A549 (cell line): ENCODE data around the gene CCDC57. TPM values are rescaled to one million over a fixed set of nuclear protein-coding genes. Genes with fewer than 3 reads are reported as not detected.

Experiments used
- ATAC-seq, 2 experiments: fragments of 200-7000 bp in 1 of 2; fragments of >200 bp in 1 of 2; cut with Nextera tagmentation in 1 of 2; cut with Tn5 transposase in 1 of 2; 3 replicates each; pipeline versions ENCODE4 v1.8.0 to v1.9.1; 2018 to 2020; ENCODE audit warnings: mild to moderate bottlenecking in 1 of 2, moderate library complexity in 1 of 2
- CTCF ChIA-PET: fragments of 300-600 bp; sonication (Branson Sonifier 250); formaldehyde crosslinking; extraction: SDS; loops from one replicate; lab custom pipeline; 2021; ENCODE audit warnings: antibody characterized with exemption, inconsistent platforms; lab: Yijun Ruan, JAX
- POLR2A ChIA-PET: fragments of 350-600 bp; formaldehyde crosslinking; extraction: SDS; loops from one replicate; lab custom pipeline; 2021; ENCODE audit warnings: antibody characterized with exemption, inconsistent platforms; lab: Yijun Ruan, JAX
- DNase-seq, 2 experiments: peaks; one replicate each; pipeline versions ENCODE4 v3.0.0 to v3.0.0-alpha.2; 2011 to 2016; ENCODE audit warnings: low read depth in 1 of 2, low spot score in 1 of 2
- FAIRE-seq: peaks from 2 replicates; lab custom pipeline; 2011; peaks lifted over from hg19 to GRCh38; lab: Jason Lieb, UNC
- H3K27ac ChIP-seq, 2 experiments: fragments of >200 bp; sonication (Bioruptor Twin); formaldehyde crosslinking; 3 replicates each; pipeline ENCODE4 v1.5.1; 2016 to 2017
- H3K4me1 ChIP-seq: fragments of >200 bp; sonication (Bioruptor Twin); formaldehyde crosslinking; 3 replicates; pipeline ENCODE4 v1.6.1; 2016
- H3K4me2 ChIP-seq: fragments of >200 bp; sonication (Bioruptor Twin); formaldehyde crosslinking; 3 replicates; pipeline ENCODE4 v1.6.1; 2016
- H3K4me3 ChIP-seq: fragments of >200 bp; sonication (Bioruptor Twin); formaldehyde crosslinking; 3 replicates; pipeline ENCODE4 v1.5.1; 2016
- H3K9me3 ChIP-seq: fragments of >200 bp; sonication (Bioruptor Twin); formaldehyde crosslinking; 3 replicates; pipeline ENCODE4 v1.6.1; 2016
- ATOH8 ChIP-seq: fragments of 250-450 bp; sonication (Bioruptor Pico); IDR thresholded peaks from 2 replicates; pipeline ENCODE4 v1.5.0; 2020; ENCODE audit warnings: low read depth, mild to moderate bottlenecking, moderate library complexity
- CBX8 ChIP-seq: fragments of 200-600 bp; sonication (generic); IDR thresholded peaks from 2 replicates; pipeline ENCODE4 v1.6.1; 2016
- CHD2 ChIP-seq: fragments of 150-350 bp; IDR thresholded peaks from 2 replicates; pipeline ENCODE4 v1.6.1; 2014; ENCODE audit warnings: low read length; ENCODE audit not compliant: partially characterized antibody
- CHD4 ChIP-seq: fragments of 200-600 bp; sonication (generic); IDR thresholded peaks from 2 replicates; pipeline ENCODE4 v1.6.1; 2016; ENCODE audit warnings: antibody characterized with exemption, mild to moderate bottlenecking, borderline replicate concordance
- CTCF ChIP-seq: fragments of >200 bp; sonication (Bioruptor Twin); formaldehyde crosslinking; IDR thresholded peaks from 3 replicates; pipeline ENCODE4 v1.5.1; 2016
- E2F6 ChIP-seq: IDR thresholded peaks from 2 replicates; pipeline ENCODE4 v1.6.1; 2012; ENCODE audit warnings: low read depth, borderline replicate concordance
- ELK1 ChIP-seq: fragments of 150-350 bp; IDR thresholded peaks from 2 replicates; pipeline ENCODE4 v1.6.1; 2014; ENCODE audit warnings: low read depth, mild to moderate bottlenecking, low read length
- FOXS1 ChIP-seq: fragments of 250-450 bp; sonication (Bioruptor Pico); IDR thresholded peaks from 2 replicates; pipeline ENCODE4 v1.5.0; 2020; ENCODE audit warnings: mild to moderate bottlenecking, moderate library complexity
- HES2 ChIP-seq: fragments of >200 bp; sonication (Bioruptor Twin); formaldehyde crosslinking; IDR thresholded peaks from 2 replicates; pipeline ENCODE4 v1.6.1; 2016
- HEYL ChIP-seq: fragments of 250-450 bp; sonication (Bioruptor Pico); IDR thresholded peaks from 2 replicates; pipeline ENCODE4 v1.8.0; 2021; ENCODE audit warnings: mild to moderate bottlenecking, moderate library complexity
- JUN ChIP-seq, 2 experiments: fragments of >200 bp; sonication (Bioruptor Twin); formaldehyde crosslinking; IDR thresholded peaks; 2 replicates in 1 of 2; 3 replicates in 1 of 2; pipeline ENCODE4 v1.6.1; 2016 to 2017
- JUNB ChIP-seq: fragments of >200 bp; sonication (Bioruptor Twin); formaldehyde crosslinking; IDR thresholded peaks from 2 replicates; pipeline ENCODE4 v1.6.1; 2016
- MAFK ChIP-seq: fragments of 450-650 bp; IDR thresholded peaks from 2 replicates; pipeline ENCODE4 v1.6.1; 2014; ENCODE audit not compliant: partially characterized antibody
- MAZ ChIP-seq: fragments of 150-350 bp; IDR thresholded peaks from 2 replicates; pipeline ENCODE4 v1.6.1; 2014; ENCODE audit warnings: antibody characterized with exemption, low read depth, low read length, borderline replicate concordance
- MYC ChIP-seq: IDR thresholded peaks from 2 replicates; pipeline ENCODE4 v1.6.1; 2012; ENCODE audit warnings: mild to moderate bottlenecking, inconsistent platforms, low read length, improper control_type of control experiment, borderline replicate concordance
- NR3C1 ChIP-seq: fragments of >200 bp; sonication (Bioruptor Twin); formaldehyde crosslinking; IDR thresholded peaks from 3 replicates; pipeline ENCODE4 v1.6.1; 2017
- POLR2A ChIP-seq: IDR thresholded peaks from 2 replicates; pipeline ENCODE4 v1.6.1; 2012; ENCODE audit warnings: mild to moderate bottlenecking, low read length
- POLR2AphosphoS2 ChIP-seq: conservative IDR thresholded peaks from 2 replicates; pipeline ENCODE4 v1.6.1; 2012; ENCODE audit warnings: low read length, improper control_type of control experiment, inconsistent platforms
- REST ChIP-seq: fragments of 200-600 bp; sonication (generic); IDR thresholded peaks from 2 replicates; pipeline ENCODE4 v1.6.1; 2016; ENCODE audit warnings: antibody characterized with exemption, mild to moderate bottlenecking, moderate library complexity
- SMC3 ChIP-seq: fragments of >200 bp; sonication (Bioruptor Twin); formaldehyde crosslinking; IDR thresholded peaks from 3 replicates; pipeline ENCODE4 v1.6.1; 2018; ENCODE audit warnings: inconsistent platforms
- TFCP2L1 ChIP-seq: fragments of 250-450 bp; sonication (Bioruptor Pico); IDR thresholded peaks from 2 replicates; pipeline ENCODE4 v1.5.0; 2021; ENCODE audit warnings: mild to moderate bottlenecking
- TP53 ChIP-seq: fragments of 250-450 bp; sonication (Bioruptor Pico); IDR thresholded peaks from 2 replicates; pipeline ENCODE4 v1.5.0; 2021; ENCODE audit warnings: mild to moderate bottlenecking, moderate library complexity
- WGBS: methylation state at CpG from one replicate; pipeline ENCODE4 v1.1.6; 2017; ENCODE audit errors: missing lambda C conversion rate; 5-methylcytosine and 5-hydroxymethylcytosine counted together
- polyA plus RNA-seq, 4 experiments: library from polyadenylated mRNA; depleted of rRNA in 3 of 4; stranded (reverse); fragments of >200 nt; fragmentation: RNase III in 1 of 4; extraction: RNeasy Plus Mini Kit Qiagen cat#74134 plus additional on column Dnase treatment in 1 of 4; gene quantifications; 2 replicates in 3 of 4; 3 replicates in 1 of 4; pipeline ENCODE4 v1.2.3, GENCODE V29; 2011 to 2017

The CCDC57 gene
- polyA plus RNA-seq, 2 of the 4 experiments (the other 2 are of a cell fraction): 18.2 to 18.5 TPM

- TF ChIP-seq CTCF: no peak
Measured at GRCh38 chr17:82217530-82218204, 5.0 kb upstream of the CCDC57 start (continued).

- ATAC-seq (peak in 1 of 2 experiments; percentile 1; a peak in 2 of 6 replicates), DNase-seq (no peak), FAIRE-seq (no peak)
- Histone ChIP-seq H3K27ac (peak overlapping the region; percentile 96), H3K4me3 (no peak overlapping the region), H3K4me2 (peak overlapping the region; percentile 63), H3K9me3 (no peaks in the 10 kb centered on the region), H3K4me1 (peaks cover 57% of the 10 kb centered on the region)
- CTCF ChIA-PET: interaction anchor here (1.5 to 4.8 kb wide), 3 partner anchors 9 to 19 kb away, joined by 3 to 38 read pairs (median 25); no protein-coding TSS in a partner anchor
- TF ChIP-seq MAZ (no peak), TFCP2L1 (CRISPR knock-in tag) (0 out of 2 replicates have a peak, but pooled peaks have one; percentile 16), CHD2 (no peak), REST (no peak), CBX8 (no peak), NR3C1 (no peak), HES2 (no peak), MAFK (no peak), E2F6 (peak; percentile 30; the same call in 1 of the 2 replicates), POLR2AphosphoS2 (no peak), HEYL (CRISPR knock-in tag) (no peak), SMC3 (no peak), MYC (no peak), JUNB (no peak)
- 68% methylated on average over 8 of the region's 12 CpGs for WGBS
- POLR2A ChIA-PET: no interaction called here
Measured at GRCh38 chr17:82217120-82217529, 4.5 kb upstream of the CCDC57 start.

GRCh38 chr17:82216301-82217119 is 3.9 kb upstream of the CCDC57 start:
- ChIA-PET POLR2A (interaction anchor here (1.4 kb wide), 1 partner anchor 11 kb away, joined by 5 read pairs; no protein-coding TSS in a partner anchor), CTCF (interaction anchor here (1.1 to 4.8 kb wide), 5 partner anchors 10 to 19 kb away, joined by 3 to 38 read pairs (median 4); partner anchors contain the start of gene SLC16A3)
- Histone ChIP-seq H3K4me3 (no peak overlapping the region), H3K4me2 (peak overlapping the region; percentile 63), H3K9me3 (no peaks in the 10 kb centered on the region), H3K27ac (peak overlapping the region; percentile 96), H3K4me1 (peaks cover 62% of the 10 kb centered on the region)
- peak in 1 of 2 experiments; percentile 78 for DNase-seq
- FAIRE-seq: no peak
- 31% methylated on average over 11 of the region's 17 CpGs for WGBS
- ATAC-seq: peak; percentile 17 to 54; a peak in 5 of 6 replicates
- TF ChIP-seq JUN (IDR thresholded peaks at IDR 0.05) (0 out of 5 replicates have a peak, but pooled peaks of 1 of the 2 experiments have one; percentile 35), TP53 (no peak), FOXS1 (CRISPR knock-in tag) (no peak), ATOH8 (CRISPR knock-in tag) (no peak), JUNB (no peak), POLR2A (no peak), CHD4 (no peak), ELK1 (no peak), HES2 (no peak), E2F6 (no peak)
